Keratinocyte (primary cell): Measurements from ENCODE around the gene RMND1. TPM values are rescaled to one million over a fixed set of nuclear protein-coding genes. Genes with fewer than 3 reads are reported as not detected.
"Not testable (repeated sequence)": the region's sequence is repeated elsewhere in the genome, so short reads cannot be mapped to it uniquely, and the experiment has no call there.

ENCODE experiments used
- DNase-seq: peaks from one replicate; pipeline ENCODE4 v3.0.0-alpha.2; 2011; ENCODE audit warnings: low read depth, missing footprints, low spot score
- FAIRE-seq: peaks from 2 replicates; lab custom pipeline; 2011; peaks lifted over from hg19 to GRCh38; lab: Jason Lieb, UNC
- H2AFZ ChIP-seq: 2 replicates; pipeline ENCODE4 v1.6.0; 2012; ENCODE audit warnings: low read length, control low read depth, inconsistent platforms; ENCODE audit not compliant: control insufficient read depth
- H3K27ac ChIP-seq: 2 replicates; pipeline ENCODE4 v1.5.1; 2011; ENCODE audit warnings: low read length; ENCODE audit not compliant: control insufficient read depth, insufficient read depth
- H3K27me3 ChIP-seq: 3 replicates; pipeline ENCODE4 v1.6.0; 2011; ENCODE audit warnings: low read length; ENCODE audit not compliant: control insufficient read depth, insufficient read depth; ENCODE audit errors: extremely low read depth
- H3K36me3 ChIP-seq, 2 experiments: 2 replicates in 1 of 2; 3 replicates in 1 of 2; pipeline ENCODE4 v1.5.1; 2011; ENCODE audit warnings: low read length in 2 of 2, mild to moderate bottlenecking in 1 of 2; ENCODE audit not compliant: control insufficient read depth in 2 of 2, insufficient read depth in 2 of 2; ENCODE audit errors: extremely low read depth in 1 of 2
- H3K4me1 ChIP-seq: 3 replicates; pipeline ENCODE4 v1.5.1; 2011; ENCODE audit warnings: low read length; ENCODE audit not compliant: control insufficient read depth, insufficient read depth; ENCODE audit errors: extremely low read depth
- H3K4me2 ChIP-seq: 3 replicates; pipeline ENCODE4 v1.6.0; 2011; ENCODE audit warnings: low read depth, low read length; ENCODE audit not compliant: control insufficient read depth, insufficient read depth; ENCODE audit errors: extremely low read depth
- H3K4me3 ChIP-seq, 3 experiments: fragments of 200-600 bp in 1 of 3; sonication (generic) in 1 of 3; 2 replicates in 2 of 3; 3 replicates in 1 of 3; pipeline ENCODE4 v1.5.1; 2011 to 2016; ENCODE audit warnings: low read length in 3 of 3, mild to moderate bottlenecking in 3 of 3, control low read depth in 2 of 3, inconsistent platforms in 1 of 3, low read depth in 1 of 3, mixed read lengths in 1 of 3, mixed run types in 1 of 3, moderate library complexity in 1 of 3; ENCODE audit not compliant: control insufficient read depth in 2 of 3, insufficient read depth in 2 of 3; ENCODE audit errors: extremely low read depth in 1 of 3
- H3K79me2 ChIP-seq: 2 replicates; pipeline ENCODE4 v1.6.0; 2012; ENCODE audit warnings: low read length; ENCODE audit not compliant: control insufficient read depth, insufficient read depth
- H3K9ac ChIP-seq: 3 replicates; pipeline ENCODE4 v1.6.0; 2011; ENCODE audit warnings: low read length; ENCODE audit not compliant: control insufficient read depth, insufficient read depth; ENCODE audit errors: extremely low read depth
- H3K9me1 ChIP-seq: 3 replicates; pipeline ENCODE4 v1.6.0; 2011; ENCODE audit warnings: low read length; ENCODE audit not compliant: control insufficient read depth, insufficient read depth; ENCODE audit errors: extremely low read depth
- H3K9me3 ChIP-seq: 2 replicates; pipeline ENCODE4 v1.5.1; 2012; ENCODE audit warnings: low read depth, low read length; ENCODE audit not compliant: control insufficient read depth
- H4K20me1 ChIP-seq: 3 replicates; pipeline ENCODE4 v1.6.0; 2011; ENCODE audit warnings: low read length; ENCODE audit not compliant: control insufficient read depth, insufficient read depth; ENCODE audit errors: extremely low read depth
- CTCF ChIP-seq, 3 experiments: IDR thresholded peaks in 1 of 3; conservative IDR thresholded peaks in 1 of 3; optimal IDR thresholded peaks in 1 of 3; 2 replicates in 2 of 3; 3 replicates in 1 of 3; pipeline versions ENCODE3 to v1.5.1; 2011; ENCODE audit warnings: low read length in 3 of 3, mild to moderate bottlenecking in 3 of 3, moderate library complexity in 2 of 3, control low read depth in 1 of 3, inconsistent platforms in 1 of 3; ENCODE audit not compliant: insufficient read depth in 2 of 3; ENCODE audit errors: extremely low read depth in 1 of 3
- EZH2 ChIP-seq: IDR thresholded peaks from one replicate; pipeline ENCODE4 v1.6.1; 2012; ENCODE audit warnings: inconsistent platforms, mild to moderate bottlenecking, low read length, moderate library complexity
- dilution Hi-C: fragments of 300-500 bp; cut with MboI; formaldehyde crosslinking; loops from one replicate; pipeline ENCODE4 v1.7.0; 2020; ENCODE audit warnings: low sequenced_read_pairs; ENCODE audit not compliant: extremely low pct_ligation_motif_present
- polyA plus RNA-seq, 5 experiments: library from polyadenylated mRNA; depleted of rRNA in 3 of 5; stranded (reverse) in 3 of 5; stranded (forward) in 1 of 5; unstranded in 1 of 5; fragments of >200 nt; gene quantifications; 1 replicate in 1 of 5; 2 replicates in 3 of 5; 3 replicates in 1 of 5; pipeline versions ENCODE4 v1.2.1 to v1.2.3, GENCODE V29; 2011 to 2012; ENCODE audit warnings: missing spikeins in 2 of 5, low read depth in 1 of 5, low replicate concordance in 1 of 5

RMND1 gene
- polyA plus RNA-seq, 1 donor (not counting 4 experiments of a cell fraction or from before 2014, with no cell fraction given), result 23.1 TPM

DNA sequence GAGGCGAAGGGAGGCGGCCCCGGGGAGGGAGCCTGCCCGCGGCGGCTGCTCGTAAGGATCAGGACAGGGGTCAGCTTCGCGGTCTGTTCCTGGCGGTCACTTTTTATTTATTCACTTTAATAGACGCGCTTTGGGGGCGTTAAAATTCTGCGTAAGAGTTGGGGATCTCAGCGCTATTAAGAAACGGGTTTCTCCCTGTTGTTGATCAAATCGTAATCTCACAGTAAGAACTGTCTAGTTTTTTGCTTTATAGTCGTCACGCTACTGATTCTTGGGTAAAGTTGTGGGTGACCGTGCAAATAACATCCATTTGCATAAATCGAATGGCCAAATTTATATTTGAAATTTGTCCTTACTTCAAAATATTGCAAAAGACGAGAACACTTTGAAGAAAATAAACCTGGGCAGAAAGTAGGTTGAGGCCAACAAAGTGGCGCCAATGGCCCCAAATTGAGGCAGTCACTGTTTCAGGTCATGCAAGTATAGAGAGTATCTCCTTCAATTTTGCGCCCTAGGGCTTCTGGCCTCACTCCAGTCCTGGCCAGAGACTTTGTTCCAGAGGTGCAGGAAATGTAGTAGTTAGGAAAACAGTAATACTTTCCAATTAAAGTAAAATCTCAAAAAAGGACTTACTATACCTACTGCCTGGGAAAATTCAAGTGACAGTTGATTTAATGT is 963 bp upstream of the RMND1 start:
- H3K9me1 ChIP-seq, result no peaks in the 10 kb centered on the region
- H3K4me3 ChIP-seq, result peak overlapping the region; percentile 79 to 98 (median 96)
- no peak for DNase-seq
- peaks cover 1 to 3% of the 10 kb centered on the region in 2 experiments for H3K36me3 ChIP-seq
- H4K20me1 ChIP-seq, result no peaks in the 10 kb centered on the region
- H3K79me2 ChIP-seq, result peaks cover 46% of the 10 kb centered on the region
- peak overlapping the region; percentile 83 for H3K4me2 ChIP-seq
- H3K9ac ChIP-seq, result peak overlapping the region; percentile 88
- H3K27me3 ChIP-seq, result no peaks in the 10 kb centered on the region
- no peak for FAIRE-seq
- peaks cover 9% of the 10 kb centered on the region for H3K4me1 ChIP-seq
- peak overlapping the region; percentile 82 for H3K27ac ChIP-seq
- TF ChIP-seq EZH2 (no peak), CTCF (optimal IDR thresholded peaks at IDR 0.05 in 1 of 3, IDR thresholded peaks at IDR 0.05 in 1 of 3, conservative IDR thresholded peaks at IDR 0.05 in 1 of 3; ENCODE audit: extremely low read depth in 1 of 3, insufficient read depth in 2 of 3, low read length in 3 of 3) (no peak)
- H2AFZ ChIP-seq, result peak overlapping the region; percentile 83
- H3K9me3 ChIP-seq, result no peaks in the 10 kb centered on the region
- dilution Hi-C loops, result no loop called here

- dilution Hi-C loops, result no loop called here
Observed at GRCh38 chr6:151451417-151451949, 443 bp downstream of the RMND1 start.

GRCh38 chr6:151450928-151451327 is 998 bp downstream of the RMND1 start:
- peaks cover 23% of the 10 kb centered on the region for H3K4me1 ChIP-seq
- FAIRE-seq, H3K36me3 ChIP-seq, H3K9me1 ChIP-seq, H2AFZ ChIP-seq, H4K20me1 ChIP-seq, H3K27me3 ChIP-seq, DNase-seq, dilution Hi-C loops, H3K9me3 ChIP-seq: not testable (repeated sequence)
- peak overlapping the region; percentile 91 for H3K9ac ChIP-seq
- peak overlapping the region; percentile 85 for H3K27ac ChIP-seq
- peak overlapping the region; percentile 78 to 98 (median 97) for H3K4me3 ChIP-seq
- peak overlapping the region; percentile 79 for H3K4me2 ChIP-seq
- peaks cover 53% of the 10 kb centered on the region for H3K79me2 ChIP-seq

More at GRCh38 chr6:151451417-151451949, 443 bp downstream of the RMND1 start:
- H3K9me3 ChIP-seq, result no peaks in the 10 kb centered on the region
- peaks cover 53% of the 10 kb centered on the region for H3K79me2 ChIP-seq
- no peaks in the 10 kb centered on the region for H3K27me3 ChIP-seq
- no peak for FAIRE-seq
- H3K9ac ChIP-seq, result peak overlapping the region; percentile 91
- no peak for DNase-seq
- peak overlapping the region; percentile 79 for H3K4me2 ChIP-seq
- H3K9me1 ChIP-seq, result no peaks in the 10 kb centered on the region
- peaks cover 17% of the 10 kb centered on the region for H3K4me1 ChIP-seq
- peaks cover 0 to 2% of the 10 kb centered on the region in 2 experiments for H3K36me3 ChIP-seq
- peak overlapping the region; percentile 78 to 98 (median 97) for H3K4me3 ChIP-seq
- no peak for TF ChIP-seq CTCF (optimal IDR thresholded peaks at IDR 0.05 in 1 of 3, IDR thresholded peaks at IDR 0.05 in 1 of 3, conservative IDR thresholded peaks at IDR 0.05 in 1 of 3; ENCODE audit: extremely low read depth in 1 of 3, insufficient read depth in 2 of 3, low read length in 3 of 3)
- no peak for TF ChIP-seq EZH2
- peak overlapping the region; percentile 91 for H2AFZ ChIP-seq
- no peaks in the 10 kb centered on the region for H4K20me1 ChIP-seq
- H3K27ac ChIP-seq, result peak overlapping the region; percentile 85
